Activated naive CD8-positive, alpha-beta T cell treated with anti-CD3 and anti-CD28 coated beads for 36 hours (primary cell): ENCODE data around the gene RASA4B. TPM values are rescaled to one million over a fixed set of nuclear protein-coding genes. Genes with fewer than 3 reads are reported as not detected.
"Not testable (repeated sequence)": the region's sequence is repeated elsewhere in the genome, so short reads cannot be mapped to it uniquely, and the experiment has no call there.

Experiments used
- DNase-seq: peaks from one replicate; pipeline ENCODE4 v3.0.0; 2021
- H3K27ac Mint-ChIP-seq: one replicate; pipeline ENCODE4 v1.8.0; 2022; ENCODE audit warnings: mild to moderate bottlenecking, moderate library complexity, mixed read lengths
- H3K27me3 Mint-ChIP-seq: one replicate; pipeline ENCODE4 v1.8.0; 2022; ENCODE audit warnings: mild to moderate bottlenecking, mixed read lengths
- H3K36me3 Mint-ChIP-seq: one replicate; pipeline ENCODE4 v1.8.0; 2021; ENCODE audit warnings: mild to moderate bottlenecking, mixed read lengths
- H3K4me1 Mint-ChIP-seq: one replicate; pipeline ENCODE4 v1.8.0; 2021; ENCODE audit warnings: mixed read lengths
- H3K4me3 Mint-ChIP-seq: one replicate; pipeline ENCODE4 v1.8.0; 2022; ENCODE audit warnings: mild to moderate bottlenecking, moderate library complexity, mixed read lengths
- H3K9me3 Mint-ChIP-seq: one replicate; pipeline ENCODE4 v1.8.0; 2022; ENCODE audit warnings: mixed read lengths
- total RNA-seq, 2 experiments: library from RNA; stranded (reverse); gene quantifications; one replicate each; pipeline ENCODE4 v1.2.3, GENCODE V29; 2021

RASA4B gene
- 10 to 100 TPM; 23.6 to 25.2 TPM for total RNA-seq

DNA sequence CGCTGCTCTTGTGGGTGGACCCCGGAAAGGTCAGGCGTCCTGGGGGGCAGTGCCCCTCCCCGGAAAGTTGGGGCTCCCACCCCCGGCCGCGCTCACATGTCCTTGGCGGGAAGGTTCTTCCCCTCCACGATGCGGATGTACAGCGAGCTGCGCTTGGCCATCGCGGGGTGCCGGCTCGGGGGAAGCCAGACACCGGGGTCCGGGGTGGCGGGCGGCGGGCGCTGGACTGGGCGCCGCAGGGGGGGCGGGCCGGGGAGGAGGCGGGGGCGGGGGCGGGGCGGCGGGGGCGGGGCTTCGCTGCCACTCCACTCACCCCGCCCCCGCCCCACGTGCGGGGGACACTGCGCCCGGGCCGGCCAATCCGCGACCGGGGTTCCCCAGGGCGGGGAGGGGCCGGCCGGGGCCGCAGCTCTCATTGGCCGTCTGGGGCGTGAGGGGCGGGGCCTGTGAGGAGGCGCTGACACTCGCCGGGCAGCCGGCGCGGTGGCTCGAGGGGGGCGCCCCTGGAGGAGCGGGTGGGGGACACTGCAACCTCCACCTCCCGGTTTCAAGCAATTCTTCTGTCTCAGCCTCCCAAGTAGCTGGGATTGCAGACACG is at the start of gene RASA4B:
Gene RASA4B, minus strand, starts transcription at position 228 of the 598 bp plus-strand sequence. Its CDS starts 67 bp downstream, at position 161.
- not testable (repeated sequence) for H3K27me3 Mint-ChIP-seq, H3K36me3 Mint-ChIP-seq, H3K4me1 Mint-ChIP-seq, H3K27ac Mint-ChIP-seq, H3K9me3 Mint-ChIP-seq, H3K4me3 Mint-ChIP-seq, DNase-seq

DNA sequence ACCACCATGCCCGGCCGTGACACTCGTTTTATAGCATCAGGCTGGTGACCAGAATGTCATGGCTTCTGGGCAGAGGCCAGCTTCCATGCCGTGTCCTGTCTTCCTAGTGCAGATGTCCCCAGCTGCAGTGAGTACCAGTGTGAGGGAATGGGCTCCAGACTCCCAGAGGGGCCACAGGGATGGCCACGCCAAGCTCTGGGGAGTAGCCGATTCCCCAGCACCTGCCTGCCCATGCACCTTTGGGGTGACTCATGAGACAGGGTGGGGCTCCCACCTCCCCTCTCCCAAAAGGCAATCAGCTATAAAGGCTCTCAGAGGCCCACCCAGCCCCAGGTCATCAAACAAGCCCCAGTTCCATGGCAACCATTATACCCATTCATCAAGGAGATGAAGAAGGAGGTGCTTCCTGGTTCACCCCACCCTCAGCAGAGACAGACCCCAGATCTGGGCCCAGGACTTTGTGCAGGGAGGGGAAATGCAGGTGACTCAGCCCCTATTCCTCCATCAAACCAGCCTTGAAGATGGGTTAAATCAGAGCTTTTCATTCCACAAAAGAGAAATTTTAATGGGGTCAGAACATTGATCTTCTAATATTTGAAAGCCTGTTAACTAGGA is 33.3 kb upstream of the RASA4B start, which contains the start of gene SPDYE2:
Gene SPDYE2, plus strand, starts transcription at position 419 of the 615 bp plus-strand sequence. CDS start 2,030 bp downstream, outside the sequence.
- not testable (repeated sequence) for H3K36me3 Mint-ChIP-seq, H3K9me3 Mint-ChIP-seq, H3K27me3 Mint-ChIP-seq, H3K4me3 Mint-ChIP-seq, DNase-seq, H3K4me1 Mint-ChIP-seq, H3K27ac Mint-ChIP-seq

DNA sequence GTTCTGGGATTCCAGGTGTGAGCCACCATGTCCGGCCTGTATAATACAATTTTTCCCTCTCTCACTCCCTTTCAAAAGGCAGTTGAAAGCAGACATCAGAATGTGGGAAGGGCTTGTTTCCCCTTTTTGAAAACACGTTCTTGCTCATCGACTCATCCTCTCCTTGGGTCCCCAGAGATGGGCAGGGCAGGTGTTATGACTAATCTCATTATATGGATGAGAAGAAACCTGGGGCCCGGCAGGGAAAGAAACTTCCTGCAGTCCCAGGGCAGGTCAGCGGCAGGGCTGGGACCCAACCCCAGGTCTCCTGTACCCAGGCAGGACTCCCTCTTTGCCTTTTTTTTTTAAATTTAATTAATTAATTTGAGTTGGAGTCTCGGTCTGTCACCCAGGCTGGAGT is 28.8 kb upstream of the RASA4B start:
- not testable (repeated sequence) for H3K4me1 Mint-ChIP-seq, H3K27ac Mint-ChIP-seq, H3K36me3 Mint-ChIP-seq, DNase-seq, H3K27me3 Mint-ChIP-seq, H3K4me3 Mint-ChIP-seq, H3K9me3 Mint-ChIP-seq

DNA sequence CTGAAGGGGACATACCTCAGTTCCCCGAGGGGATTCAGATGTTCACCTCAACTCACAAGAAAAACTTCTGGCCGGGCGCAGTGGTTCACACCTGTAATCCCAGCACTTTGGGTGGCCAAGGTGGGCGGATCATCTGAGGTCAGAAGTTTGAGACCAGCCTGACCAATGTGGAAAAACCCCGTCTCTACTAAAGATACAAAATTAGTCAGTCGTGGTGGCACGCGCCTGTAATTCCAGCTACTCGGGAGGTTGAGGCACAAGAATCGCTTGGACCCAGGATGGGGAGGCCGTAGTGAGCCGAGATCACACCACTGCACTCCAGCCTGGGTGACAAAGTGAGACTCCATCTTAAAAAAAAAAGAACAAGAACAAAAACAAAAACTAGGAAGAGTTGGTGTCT is 27.7 kb upstream of the RASA4B start:
- not testable (repeated sequence) for H3K4me3 Mint-ChIP-seq, H3K9me3 Mint-ChIP-seq, DNase-seq

DNA sequence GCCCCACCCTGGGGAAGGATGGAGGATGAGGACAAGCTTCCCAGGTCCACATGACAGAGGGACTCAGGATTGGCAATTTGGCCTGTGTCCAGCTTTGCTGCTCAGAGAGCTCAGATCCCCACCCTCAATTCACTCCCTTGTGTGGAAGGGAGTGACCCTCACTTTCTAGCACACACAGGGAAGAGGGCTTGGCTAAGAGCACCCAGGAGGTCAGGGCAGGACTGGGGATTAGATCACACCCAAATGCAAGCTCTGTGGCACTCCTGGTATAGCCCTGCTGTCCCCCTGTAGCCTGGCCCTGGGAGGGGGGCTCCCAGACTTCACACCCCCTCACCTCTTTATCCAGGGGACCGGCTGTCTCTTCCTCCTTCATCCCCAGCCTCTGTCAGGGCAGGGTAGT is 26.8 kb upstream of the RASA4B start:
- H3K36me3 Mint-ChIP-seq, H3K9me3 Mint-ChIP-seq: not testable (repeated sequence)

More for the DNA sequence above, 27.7 kb upstream of the RASA4B start:
- not testable (repeated sequence) for H3K27me3 Mint-ChIP-seq, H3K27ac Mint-ChIP-seq, H3K4me1 Mint-ChIP-seq, H3K36me3 Mint-ChIP-seq

DNA sequence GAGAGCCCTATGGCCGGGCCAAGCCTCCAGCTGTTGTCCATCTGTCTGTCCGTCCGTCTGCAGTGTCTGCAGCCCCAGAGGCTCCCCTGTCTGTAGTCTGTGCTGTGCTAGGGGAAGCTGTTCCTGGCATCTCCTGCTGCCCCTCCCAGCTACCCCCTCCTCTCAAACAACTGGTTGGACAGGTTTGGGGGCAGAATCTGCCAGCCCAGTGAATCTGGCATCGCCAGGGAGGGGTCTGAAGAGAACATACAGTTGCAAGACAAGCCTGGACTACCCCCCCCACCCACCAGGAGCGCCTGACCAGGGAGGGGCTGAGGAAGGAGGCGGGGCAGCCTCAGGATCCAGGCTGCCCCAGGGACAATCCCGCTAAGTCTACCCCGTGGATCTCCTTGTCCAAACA is 26.0 kb upstream of the RASA4B start, which contains the start of gene UPK3BL2:
Gene UPK3BL2, minus strand, starts transcription at position 101 of the 400 bp plus-strand sequence. Its CDS starts 60 bp downstream, at position 41.
- not testable (repeated sequence) for H3K27ac Mint-ChIP-seq, H3K27me3 Mint-ChIP-seq, H3K4me3 Mint-ChIP-seq, H3K9me3 Mint-ChIP-seq, H3K4me1 Mint-ChIP-seq, H3K36me3 Mint-ChIP-seq, DNase-seq

More for the DNA sequence above, 26.8 kb upstream of the RASA4B start:
- not testable (repeated sequence) for H3K4me1 Mint-ChIP-seq, H3K4me3 Mint-ChIP-seq, DNase-seq, H3K27me3 Mint-ChIP-seq, H3K27ac Mint-ChIP-seq

DNA sequence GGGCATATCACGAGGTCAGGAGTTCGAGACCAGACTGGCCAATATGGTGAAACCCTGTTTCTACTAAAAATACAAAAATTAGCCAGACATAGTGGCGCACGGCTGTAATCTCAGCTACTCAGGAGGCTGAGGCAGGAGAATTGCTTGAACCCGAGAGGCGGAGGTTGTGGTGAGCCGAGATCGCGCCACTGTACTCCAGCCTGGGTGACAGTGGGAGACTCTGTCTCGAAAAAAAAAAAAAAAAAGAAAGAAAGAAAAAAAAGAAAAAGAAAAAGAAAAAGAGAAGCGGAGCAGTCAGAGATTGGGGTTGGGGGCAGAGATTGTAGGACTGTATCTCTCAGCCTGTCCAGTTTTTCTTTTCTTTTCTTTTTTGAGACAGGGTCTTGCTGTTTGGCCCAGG is 25.2 kb upstream of the RASA4B start:
- H3K4me3 Mint-ChIP-seq, H3K27ac Mint-ChIP-seq, H3K9me3 Mint-ChIP-seq, H3K4me1 Mint-ChIP-seq, DNase-seq, H3K27me3 Mint-ChIP-seq, H3K36me3 Mint-ChIP-seq: not testable (repeated sequence)

DNA sequence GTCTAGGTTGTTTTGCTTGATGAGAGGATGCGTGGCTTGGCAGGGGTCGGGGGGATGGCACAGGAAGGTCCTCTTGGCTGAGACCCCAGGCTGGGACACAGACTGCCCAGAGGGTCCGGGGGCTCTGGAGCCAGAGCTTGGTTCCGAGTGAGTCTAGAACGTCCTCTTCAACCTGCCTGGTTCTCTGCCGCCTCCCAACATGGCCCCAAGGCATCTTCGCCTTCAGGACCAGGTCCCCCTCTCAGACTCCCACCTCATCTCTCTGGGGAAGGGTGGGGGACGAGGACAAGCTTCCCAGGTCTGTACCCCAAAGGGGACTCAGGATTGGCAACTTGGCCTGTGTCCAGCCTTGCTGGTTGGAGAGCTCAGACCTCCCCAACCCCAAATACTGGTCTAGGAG is 24.5 kb upstream of the RASA4B start:
- H3K27me3 Mint-ChIP-seq, H3K9me3 Mint-ChIP-seq, H3K27ac Mint-ChIP-seq, H3K4me3 Mint-ChIP-seq, H3K4me1 Mint-ChIP-seq, H3K36me3 Mint-ChIP-seq, DNase-seq: not testable (repeated sequence)

DNA sequence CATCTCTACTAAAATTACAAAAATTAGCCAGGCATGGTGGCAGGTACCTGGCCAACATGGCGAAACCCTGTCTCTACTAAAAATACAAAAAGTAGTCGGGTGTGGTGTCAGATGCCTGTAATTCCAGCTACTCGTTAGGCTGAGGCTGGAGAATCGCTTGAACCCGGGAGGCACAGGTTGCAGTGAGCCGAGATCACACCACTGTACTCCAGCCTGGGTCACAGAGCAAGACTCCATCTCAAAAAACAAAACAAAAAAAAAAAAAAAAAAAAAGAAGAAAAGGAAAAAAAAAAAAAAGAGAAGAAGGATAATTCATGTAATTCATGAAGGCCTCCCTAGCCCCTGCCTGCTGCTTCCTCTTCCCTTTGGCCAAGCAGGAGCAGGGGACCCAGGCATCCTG is 23.0 kb upstream of the RASA4B start:
- not testable (repeated sequence) for H3K4me1 Mint-ChIP-seq, H3K36me3 Mint-ChIP-seq, H3K27me3 Mint-ChIP-seq, H3K9me3 Mint-ChIP-seq, DNase-seq, H3K4me3 Mint-ChIP-seq, H3K27ac Mint-ChIP-seq

DNA sequence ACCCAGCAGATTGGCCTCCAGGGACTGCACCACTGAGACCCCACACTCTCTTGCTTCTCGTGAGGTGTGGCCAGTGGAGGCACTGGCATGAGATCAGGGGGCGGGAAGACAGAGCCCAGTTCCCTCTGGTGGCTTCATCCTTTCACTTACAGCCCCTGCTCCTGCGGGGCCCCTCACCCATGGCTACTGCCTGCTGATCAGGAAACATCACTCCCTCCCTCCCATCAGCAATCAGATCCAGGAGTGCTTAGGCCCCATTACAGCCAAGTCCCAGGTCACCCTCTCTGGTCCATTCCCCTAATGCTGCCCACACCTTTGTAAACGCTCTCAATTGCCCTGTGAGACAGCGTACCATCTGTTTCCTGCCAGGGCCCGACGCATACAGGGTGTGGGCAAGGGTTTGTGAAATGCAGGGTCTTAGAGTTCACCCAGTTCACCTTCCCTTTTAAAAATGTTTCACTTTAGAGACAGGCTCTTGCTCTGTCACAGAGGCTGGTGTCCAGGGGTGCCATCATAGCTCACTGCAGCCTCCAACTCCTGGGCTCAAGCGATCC is 17.6 kb upstream of the RASA4B start:
- H3K36me3 Mint-ChIP-seq, H3K27ac Mint-ChIP-seq, H3K4me3 Mint-ChIP-seq, H3K9me3 Mint-ChIP-seq, H3K4me1 Mint-ChIP-seq, DNase-seq, H3K27me3 Mint-ChIP-seq: not testable (repeated sequence)

DNA sequence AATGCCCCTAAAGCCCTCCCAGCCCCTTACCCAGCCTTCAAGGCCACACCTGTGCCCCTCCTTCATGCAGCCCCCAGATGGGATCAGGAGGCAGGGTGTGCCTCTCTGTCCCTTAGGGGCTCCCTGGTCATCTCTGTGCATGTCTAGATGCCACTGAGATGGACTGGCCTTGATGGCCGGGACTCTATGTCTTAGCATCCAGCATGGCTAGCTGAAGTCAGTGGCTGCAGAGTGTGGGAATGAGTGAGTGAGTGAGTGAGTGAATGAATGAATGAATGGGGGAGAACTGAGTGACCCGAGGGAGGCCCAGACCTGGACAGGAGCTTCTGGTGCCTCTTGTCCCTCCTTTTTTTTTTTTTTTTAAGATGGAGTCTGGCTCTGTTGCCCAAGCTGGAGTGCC is 14.6 kb upstream of the RASA4B start:
- not testable (repeated sequence) for H3K27ac Mint-ChIP-seq, H3K36me3 Mint-ChIP-seq, H3K4me3 Mint-ChIP-seq, H3K4me1 Mint-ChIP-seq, DNase-seq, H3K27me3 Mint-ChIP-seq, H3K9me3 Mint-ChIP-seq

DNA sequence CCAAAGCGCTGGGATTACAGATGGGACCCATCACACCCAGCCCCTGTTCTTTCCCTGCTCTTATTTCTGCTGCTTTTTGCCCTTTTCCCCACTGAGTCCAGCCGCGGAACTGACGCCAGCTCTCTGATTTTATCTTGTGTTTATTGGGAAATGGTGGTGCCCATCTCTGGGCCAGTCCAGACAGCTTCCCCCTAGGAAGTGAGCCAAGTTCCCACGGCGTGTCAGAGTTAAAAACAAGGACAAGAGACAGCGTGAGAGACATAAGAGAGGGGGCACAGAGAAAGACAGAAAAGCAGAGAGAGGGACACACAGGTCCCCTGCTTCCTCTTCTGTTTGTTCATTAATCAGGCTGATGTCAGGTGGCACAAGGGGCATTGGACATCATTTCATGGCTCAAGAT is 14.0 kb upstream of the RASA4B start:
- not testable (repeated sequence) for H3K4me3 Mint-ChIP-seq, H3K9me3 Mint-ChIP-seq, H3K27ac Mint-ChIP-seq, H3K36me3 Mint-ChIP-seq, H3K27me3 Mint-ChIP-seq, DNase-seq, H3K4me1 Mint-ChIP-seq

DNA sequence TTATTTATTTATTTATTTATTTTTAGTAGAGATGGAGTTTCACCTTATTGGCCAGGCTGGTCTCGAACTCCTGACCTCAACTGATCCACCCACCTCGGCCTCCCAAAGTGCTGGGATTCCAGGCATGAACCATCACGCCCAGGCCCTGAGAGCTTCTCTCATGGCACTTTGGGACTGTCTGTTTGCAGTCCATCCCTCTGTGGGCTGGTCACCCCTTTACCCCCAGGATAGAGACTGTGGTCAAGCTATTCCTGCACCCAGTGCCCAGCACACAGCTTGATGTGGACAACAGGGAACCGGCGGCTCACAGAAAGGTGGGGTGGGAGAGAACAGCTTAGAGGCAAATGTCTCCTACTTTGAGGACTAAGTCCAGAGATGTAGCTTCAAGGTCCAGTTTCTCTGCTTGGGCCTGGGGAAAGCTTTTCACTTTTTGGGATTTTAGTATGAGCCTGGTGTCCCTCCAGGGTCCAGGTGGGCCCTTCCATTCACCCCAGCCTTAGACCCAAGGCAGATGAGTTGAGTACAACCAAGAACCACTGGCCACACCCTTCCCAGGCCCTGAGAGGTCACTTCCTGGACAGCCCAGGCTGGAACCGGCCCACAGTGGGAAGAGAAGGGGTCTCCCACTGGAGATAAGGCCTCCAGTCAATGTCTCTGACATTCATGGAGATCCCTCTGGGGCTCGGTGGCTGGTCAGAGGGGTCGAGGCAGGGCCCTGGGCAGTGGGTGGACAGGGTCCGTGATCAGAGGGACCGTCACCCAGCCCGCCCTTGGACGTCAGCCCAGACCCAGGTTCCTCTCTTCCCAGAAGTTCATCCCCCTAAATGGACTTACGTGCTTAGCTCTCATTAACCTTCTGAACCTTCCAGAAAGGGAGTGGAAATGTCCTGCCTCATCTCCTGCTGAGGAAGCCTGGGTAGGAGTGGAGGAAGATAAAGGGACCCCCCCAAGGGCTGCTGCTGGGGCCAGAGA is 10.5 kb upstream of the RASA4B start:
- H3K36me3 Mint-ChIP-seq, H3K9me3 Mint-ChIP-seq, H3K27ac Mint-ChIP-seq, DNase-seq, H3K4me1 Mint-ChIP-seq, H3K4me3 Mint-ChIP-seq, H3K27me3 Mint-ChIP-seq: not testable (repeated sequence)

DNA sequence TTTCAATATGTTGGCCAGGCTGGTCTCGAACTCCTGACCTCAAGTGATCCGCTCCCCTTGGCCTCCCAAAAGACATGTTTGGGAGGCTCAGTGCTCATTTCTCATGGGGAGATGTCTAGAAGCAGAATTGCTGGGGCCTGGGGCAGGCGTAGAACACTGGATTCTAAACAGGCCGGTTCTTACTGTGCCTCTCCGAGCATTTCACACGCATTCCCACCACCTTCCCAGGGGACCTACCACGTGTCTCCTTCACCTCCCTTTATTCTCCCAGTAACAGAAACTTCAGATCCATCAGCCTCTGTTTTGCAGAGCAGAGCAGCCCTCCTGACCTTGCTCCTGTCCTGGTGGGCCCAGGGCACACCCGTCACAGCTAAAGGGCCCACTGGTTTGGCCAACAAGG is 9.6 kb upstream of the RASA4B start:
- H3K36me3 Mint-ChIP-seq, DNase-seq, H3K27me3 Mint-ChIP-seq, H3K27ac Mint-ChIP-seq, H3K9me3 Mint-ChIP-seq, H3K4me3 Mint-ChIP-seq, H3K4me1 Mint-ChIP-seq: not testable (repeated sequence)

DNA sequence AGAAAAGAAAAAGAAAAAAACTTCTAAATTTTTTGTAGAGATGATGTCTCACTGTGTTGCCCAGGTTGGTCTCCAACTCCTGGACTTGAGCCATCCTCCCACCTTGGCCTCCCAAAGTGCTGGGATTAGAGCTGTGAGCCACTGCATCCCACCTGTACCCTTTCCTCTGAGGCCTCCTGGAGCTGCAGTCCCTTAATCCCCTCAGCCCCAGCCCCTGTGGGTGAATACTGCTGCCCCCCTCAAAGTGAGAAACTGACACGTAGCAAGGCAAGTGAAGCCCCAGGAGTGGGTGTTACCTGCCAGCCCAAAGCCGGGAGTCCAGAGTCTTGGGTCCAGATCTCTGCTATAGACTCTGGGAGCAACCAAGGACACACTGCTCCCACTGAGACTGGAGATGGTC is 7.2 kb upstream of the RASA4B start:
- DNase-seq, H3K27ac Mint-ChIP-seq, H3K9me3 Mint-ChIP-seq, H3K4me1 Mint-ChIP-seq, H3K36me3 Mint-ChIP-seq, H3K27me3 Mint-ChIP-seq, H3K4me3 Mint-ChIP-seq: not testable (repeated sequence)
